ENCODE measurements around the gene SEMA4A. TPM values are rescaled to one million over a fixed set of nuclear protein-coding genes. Genes with fewer than 3 reads are reported as not detected.

The SEMA4A gene
- total and polyA plus RNA-seq, 9 of the 15 experiments (the other 6 are each of a cell fraction or from before 2014, with no cell fraction given) = 0.04 to 1.7 (median 0.45) TPM

DNA sequence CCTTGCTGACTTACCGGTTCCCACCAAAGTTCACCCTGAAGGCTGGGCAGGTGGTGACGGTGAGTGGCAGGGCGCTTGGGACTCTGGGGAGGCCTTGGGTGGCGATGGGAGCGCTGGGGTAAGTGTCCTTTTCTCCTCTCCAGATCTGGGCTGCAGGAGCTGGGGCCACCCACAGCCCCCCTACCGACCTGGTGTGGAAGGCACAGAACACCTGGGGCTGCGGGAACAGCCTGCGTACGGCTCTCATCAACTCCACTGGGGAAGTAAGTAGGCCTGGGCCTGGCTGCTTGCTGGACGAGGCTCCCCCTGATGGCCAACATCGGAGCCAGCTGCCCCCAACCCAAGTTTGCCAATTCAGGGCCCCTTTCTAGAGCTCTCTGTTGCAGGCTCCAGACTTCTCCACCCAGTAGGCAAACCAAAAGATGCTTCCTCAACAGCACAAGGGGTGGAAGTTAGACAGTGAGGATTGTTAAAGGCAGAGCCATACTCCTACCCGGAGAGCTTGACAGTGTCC lies 16.4 kb upstream of the SEMA4A start:
- H3K4me3 ChIP-seq = no peak overlapping the region
- no peaks in the 10 kb centered on the region for H3K9me1 ChIP-seq (ENCODE audit: control insufficient read depth, insufficient read depth, low read length)
- intact Hi-C loops (cut with micrococcal nuclease) (no loop called here), in situ Hi-C loops (cut with MboI) (no loop called here)
- H3K36me3 ChIP-seq (ENCODE audit: control insufficient read depth, insufficient read depth, low read length) = peaks cover 69% of the 10 kb centered on the region; the same call in 2 of the 3 replicates
- ChIA-PET POLR2A (interaction anchor here (0.6 to 0.8 kb wide), 4 partner anchors 8 to 144 kb away, joined by 3 to 4 read pairs (median 3); no protein-coding TSS in a partner anchor), CTCF (ENCODE audit: low intra/inter-chr PET ratio) (no interaction called here)
- no peak overlapping the region for H3K9ac ChIP-seq (ENCODE audit: insufficient read depth in 1 of 2, low read depth in 2 of 2, low read length in 2 of 2)
- peaks cover 0 to 23% of the 10 kb centered on the region in 2 experiments; a peak in 2 of 5 replicates for H3K4me1 ChIP-seq (replicated peaks in 1 of 2; ENCODE audit: control insufficient read depth in 2 of 2, insufficient read depth in 2 of 2, low read length in 2 of 2)
- TF ChIP-seq SLC30A9 (CRISPR knock-in tag; IDR thresholded peaks at IDR 0.05) = no peak
- 0 out of 4 replicates have a peak, but pooled peaks of 1 of the 2 experiments have one; percentile 2 for TF ChIP-seq RAD21 (CRISPR knock-in tag; conservative IDR thresholded peaks at IDR 0.05 in 1 of 2, IDR thresholded peaks at IDR 0.05 in 1 of 2)
- TF ChIP-seq, protein P1, sequence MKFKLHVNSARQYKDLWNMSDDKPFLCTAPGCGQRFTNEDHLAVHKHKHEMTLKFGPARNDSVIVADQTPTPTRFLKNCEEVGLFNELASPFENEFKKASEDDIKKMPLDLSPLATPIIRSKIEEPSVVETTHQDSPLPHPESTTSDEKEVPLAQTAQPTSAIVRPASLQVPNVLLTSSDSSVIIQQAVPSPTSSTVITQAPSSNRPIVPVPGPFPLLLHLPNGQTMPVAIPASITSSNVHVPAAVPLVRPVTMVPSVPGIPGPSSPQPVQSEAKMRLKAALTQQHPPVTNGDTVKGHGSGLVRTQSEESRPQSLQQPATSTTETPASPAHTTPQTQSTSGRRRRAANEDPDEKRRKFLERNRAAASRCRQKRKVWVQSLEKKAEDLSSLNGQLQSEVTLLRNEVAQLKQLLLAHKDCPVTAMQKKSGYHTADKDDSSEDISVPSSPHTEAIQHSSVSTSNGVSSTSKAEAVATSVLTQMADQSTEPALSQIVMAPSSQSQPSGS (CRISPR knock-in tag; IDR thresholded peaks at IDR 0.05) = no peak
- TF ChIP-seq POLR2G (IDR thresholded peaks at IDR 0.05; ENCODE audit: low read depth, low read length) = 0 out of 2 replicates have a peak, but pooled peaks have one; percentile 27
- TF ChIP-seq, protein P2, sequence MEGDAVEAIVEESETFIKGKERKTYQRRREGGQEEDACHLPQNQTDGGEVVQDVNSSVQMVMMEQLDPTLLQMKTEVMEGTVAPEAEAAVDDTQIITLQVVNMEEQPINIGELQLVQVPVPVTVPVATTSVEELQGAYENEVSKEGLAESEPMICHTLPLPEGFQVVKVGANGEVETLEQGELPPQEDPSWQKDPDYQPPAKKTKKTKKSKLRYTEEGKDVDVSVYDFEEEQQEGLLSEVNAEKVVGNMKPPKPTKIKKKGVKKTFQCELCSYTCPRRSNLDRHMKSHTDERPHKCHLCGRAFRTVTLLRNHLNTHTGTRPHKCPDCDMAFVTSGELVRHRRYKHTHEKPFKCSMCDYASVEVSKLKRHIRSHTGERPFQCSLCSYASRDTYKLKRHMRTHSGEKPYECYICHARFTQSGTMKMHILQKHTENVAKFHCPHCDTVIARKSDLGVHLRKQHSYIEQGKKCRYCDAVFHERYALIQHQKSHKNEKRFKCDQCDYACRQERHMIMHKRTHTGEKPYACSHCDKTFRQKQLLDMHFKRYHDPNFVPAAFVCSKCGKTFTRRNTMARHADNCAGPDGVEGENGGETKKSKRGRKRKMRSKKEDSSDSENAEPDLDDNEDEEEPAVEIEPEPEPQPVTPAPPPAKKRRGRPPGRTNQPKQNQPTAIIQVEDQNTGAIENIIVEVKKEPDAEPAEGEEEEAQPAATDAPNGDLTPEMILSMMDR (IDR thresholded peaks at IDR 0.05 in 2 of 3, conservative IDR thresholded peaks at IDR 0.05 in 1 of 3; ENCODE audit: insufficient read depth in 2 of 3, low read depth in 1 of 3, low read length in 3 of 3) = peak; percentile 17 to 31 (median 18); a peak in 3 of 6 replicates
- no peaks in the 10 kb centered on the region for H3K79me2 ChIP-seq (ENCODE audit: control insufficient read depth, insufficient read depth, low read length)
- TSS peak; percentile 49 for BruUV-seq (replicated peaks)
- FAIRE-seq = no peak
- no peaks in the 10 kb centered on the region for H3K9me3 ChIP-seq (replicated peaks; ENCODE audit: control insufficient read depth, insufficient read depth, low read depth, low read length)
- no peak for DNase-seq (ENCODE audit: extremely low read depth in 1 of 4, low spot score in 3 of 4)
- H3K4me2 ChIP-seq (ENCODE audit: insufficient read depth, low read length) = no peak overlapping the region
- no peak for ATAC-seq
- 0 out of 2 replicates have a peak, but pooled peaks cover 9% of the 10 kb centered on the region for H4K20me1 ChIP-seq (replicated peaks; ENCODE audit: control insufficient read depth, insufficient read depth, low read length)
- no peak overlapping the region for H2AFZ ChIP-seq (ENCODE audit: low read depth, low read length)
- no peaks in the 10 kb centered on the region for H3K27me3 ChIP-seq (ENCODE audit: control insufficient read depth in 2 of 2, insufficient read depth in 2 of 2, low read length in 2 of 2)
- no peak overlapping the region for H3K27ac ChIP-seq (ENCODE audit: extremely low read depth, low read depth, low read length)
- WGBS (ENCODE audit: insufficient coverage, low coverage, missing lambda C conversion rate) = 85% methylated on average over 12 of the region's 12 CpGs
